Uterus (tissue), 2 donors: Measurements from ENCODE around the gene CARD10.

Source experiments
- POLR2A ChIP-seq, 2 donors: fragments of 450-650 bp; IDR thresholded peaks; one replicate each; pipeline ENCODE4 v1.6.1; 2016; ENCODE audit warnings: antibody characterized with exemption in 2 of 2, mild to moderate bottlenecking in 1 of 2, moderate library complexity in 1 of 2
- TF ChIP-seq, protein P1 (sequence below), 4 experiments: fragments of 200-600 bp in 2 of 4; fragments of 450-650 bp in 2 of 4; sonication (generic) in 2 of 4; IDR thresholded peaks; one replicate each; pipeline ENCODE4 v1.5.1; 2016 to 2019; ENCODE audit warnings: antibody characterized with exemption in 4 of 4, mild to moderate bottlenecking in 2 of 4, moderate library complexity in 1 of 4

- TF ChIP-seq, protein P1, sequence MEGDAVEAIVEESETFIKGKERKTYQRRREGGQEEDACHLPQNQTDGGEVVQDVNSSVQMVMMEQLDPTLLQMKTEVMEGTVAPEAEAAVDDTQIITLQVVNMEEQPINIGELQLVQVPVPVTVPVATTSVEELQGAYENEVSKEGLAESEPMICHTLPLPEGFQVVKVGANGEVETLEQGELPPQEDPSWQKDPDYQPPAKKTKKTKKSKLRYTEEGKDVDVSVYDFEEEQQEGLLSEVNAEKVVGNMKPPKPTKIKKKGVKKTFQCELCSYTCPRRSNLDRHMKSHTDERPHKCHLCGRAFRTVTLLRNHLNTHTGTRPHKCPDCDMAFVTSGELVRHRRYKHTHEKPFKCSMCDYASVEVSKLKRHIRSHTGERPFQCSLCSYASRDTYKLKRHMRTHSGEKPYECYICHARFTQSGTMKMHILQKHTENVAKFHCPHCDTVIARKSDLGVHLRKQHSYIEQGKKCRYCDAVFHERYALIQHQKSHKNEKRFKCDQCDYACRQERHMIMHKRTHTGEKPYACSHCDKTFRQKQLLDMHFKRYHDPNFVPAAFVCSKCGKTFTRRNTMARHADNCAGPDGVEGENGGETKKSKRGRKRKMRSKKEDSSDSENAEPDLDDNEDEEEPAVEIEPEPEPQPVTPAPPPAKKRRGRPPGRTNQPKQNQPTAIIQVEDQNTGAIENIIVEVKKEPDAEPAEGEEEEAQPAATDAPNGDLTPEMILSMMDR (IDR thresholded peaks at IDR 0.05): no peak
- no peak for TF ChIP-seq POLR2A (IDR thresholded peaks at IDR 0.05)
Observed at GRCh38 chr22:37443086-37443485, 76.1 kb downstream of the CARD10 start.
